HT1080 (cell line): ENCODE measurements around the gene TMEM158. TPM values are rescaled to one million over a fixed set of nuclear protein-coding genes. Genes with fewer than 3 reads are reported as not detected.

Experiments used
- small RNA-seq: library from RNA; depleted of rRNA; stranded (forward); fragments of <200 nt; gene quantifications from one replicate; pipeline ENCODE3, GENCODE V24; 2014
- total RNA-seq: library from RNA; depleted of rRNA; stranded (reverse); fragments of >200 nt; shearing (Covaris generic); gene quantifications from 2 replicates; pipeline ENCODE4 v1.2.3, GENCODE V29; 2014; rRNA removed

Gene TMEM158
- total RNA-seq, 1 experiment from 2014 or later, result 364 TPM

Small RNA genes lying within 50 kb of the gene (small RNA-seq; reads per million reads assigned to genes)
- gene RF00012, result 0.98 reads per million, percentile 73 among the genes with 10 or more reads in this experiment

Other genes starting within 250 kb of the TMEM158 start
- not detected in 2 replicates for gene CLEC3B, start 200.0 kb downstream of the TMEM158 start, total RNA-seq
- 16.9 and 23.8 TPM in 2 replicates for gene CDCP1, start 79.9 kb downstream of the TMEM158 start, total RNA-seq
- gene LARS2, start 162.3 kb upstream of the TMEM158 start, total RNA-seq, result 25.5 and 25.6 TPM in 2 replicates